KMS-11 (cell line): ENCODE results near the gene TLCD5.

Source experiments
- H2AFZ ChIP-seq: fragments of 200-600 bp; sonication (generic); 2 replicates; pipeline ENCODE4 v1.6.1; 2016; ENCODE audit warnings: antibody characterized with exemption, mixed run types, low read depth
- H3K27ac ChIP-seq: fragments of 200-600 bp; sonication (generic); 2 replicates; pipeline ENCODE4 v1.6.1; 2016; ENCODE audit warnings: mild to moderate bottlenecking, mixed run types
- H3K27me3 ChIP-seq: fragments of 200-600 bp; sonication (generic); 2 replicates; pipeline ENCODE4 v1.6.1; 2017; ENCODE audit warnings: mild to moderate bottlenecking, low read depth, mixed run types, moderate library complexity; ENCODE audit not compliant: insufficient read depth
- H3K36me3 ChIP-seq: fragments of 200-600 bp; sonication (generic); 2 replicates; pipeline ENCODE4 v1.6.1; 2017; ENCODE audit warnings: mild to moderate bottlenecking, mixed run types; ENCODE audit not compliant: insufficient read depth
- H3K4me1 ChIP-seq: fragments of 200-600 bp; sonication (generic); 2 replicates; pipeline ENCODE4 v1.6.1; 2016; ENCODE audit warnings: mild to moderate bottlenecking, low read depth, mixed run types; ENCODE audit not compliant: poor library complexity, severe bottlenecking
- H3K4me2 ChIP-seq: fragments of 200-600 bp; sonication (generic); 2 replicates; pipeline ENCODE4 v1.7.0; 2016; ENCODE audit warnings: mild to moderate bottlenecking, mixed run types
- H3K4me3 ChIP-seq: fragments of 200-600 bp; sonication (generic); IDR thresholded peaks from 2 replicates; pipeline ENCODE4 v1.6.1; 2017; ENCODE audit warnings: low read depth, low read length, mixed read lengths; ENCODE audit not compliant: insufficient read depth
- H3K79me2 ChIP-seq: fragments of 200-600 bp; sonication (generic); 2 replicates; pipeline ENCODE4 v1.6.1; 2016; ENCODE audit warnings: low read depth, mixed run types; ENCODE audit not compliant: insufficient read depth
- H3K9ac ChIP-seq: fragments of 200-600 bp; sonication (generic); 2 replicates; pipeline ENCODE4 v1.6.1; 2016; ENCODE audit warnings: mild to moderate bottlenecking, mixed run types
- H4K20me1 ChIP-seq: fragments of 200-600 bp; sonication (generic); 2 replicates; pipeline ENCODE4 v1.6.1; 2016; ENCODE audit warnings: mild to moderate bottlenecking, mixed run types; ENCODE audit not compliant: insufficient read depth
- TF ChIP-seq, protein P1 (sequence below): fragments of 200-600 bp; sonication (generic); conservative IDR thresholded peaks from 2 replicates; pipeline ENCODE4 v1.6.1; 2017; ENCODE audit warnings: low read depth, mild to moderate bottlenecking, antibody characterized with exemption, low read length, moderate library complexity, mixed read lengths

The TLCD5 gene

DNA sequence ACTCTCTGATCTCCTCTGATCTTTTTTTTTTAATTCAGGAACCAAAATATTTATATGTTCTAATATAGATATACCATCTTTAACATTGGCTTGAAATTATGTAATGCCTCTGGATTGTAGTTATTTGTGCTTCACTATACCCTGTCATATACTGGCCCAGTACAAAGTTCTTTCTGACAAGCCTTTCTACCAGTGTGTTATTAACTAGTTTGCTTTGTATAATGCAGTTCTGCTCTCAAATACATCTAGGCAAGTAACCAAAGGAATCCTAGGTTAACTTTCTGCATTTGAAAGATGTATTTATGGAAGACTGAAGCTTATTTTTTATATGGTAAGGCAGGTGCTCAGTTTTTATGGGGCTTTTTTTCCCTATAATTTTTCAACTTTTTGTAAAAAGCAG, 47.2 kb downstream of the TLCD5 start:
- TF ChIP-seq, protein P1, sequence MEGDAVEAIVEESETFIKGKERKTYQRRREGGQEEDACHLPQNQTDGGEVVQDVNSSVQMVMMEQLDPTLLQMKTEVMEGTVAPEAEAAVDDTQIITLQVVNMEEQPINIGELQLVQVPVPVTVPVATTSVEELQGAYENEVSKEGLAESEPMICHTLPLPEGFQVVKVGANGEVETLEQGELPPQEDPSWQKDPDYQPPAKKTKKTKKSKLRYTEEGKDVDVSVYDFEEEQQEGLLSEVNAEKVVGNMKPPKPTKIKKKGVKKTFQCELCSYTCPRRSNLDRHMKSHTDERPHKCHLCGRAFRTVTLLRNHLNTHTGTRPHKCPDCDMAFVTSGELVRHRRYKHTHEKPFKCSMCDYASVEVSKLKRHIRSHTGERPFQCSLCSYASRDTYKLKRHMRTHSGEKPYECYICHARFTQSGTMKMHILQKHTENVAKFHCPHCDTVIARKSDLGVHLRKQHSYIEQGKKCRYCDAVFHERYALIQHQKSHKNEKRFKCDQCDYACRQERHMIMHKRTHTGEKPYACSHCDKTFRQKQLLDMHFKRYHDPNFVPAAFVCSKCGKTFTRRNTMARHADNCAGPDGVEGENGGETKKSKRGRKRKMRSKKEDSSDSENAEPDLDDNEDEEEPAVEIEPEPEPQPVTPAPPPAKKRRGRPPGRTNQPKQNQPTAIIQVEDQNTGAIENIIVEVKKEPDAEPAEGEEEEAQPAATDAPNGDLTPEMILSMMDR: no peak
- peaks cover 94% of the 10 kb centered on the region for H3K79me2 ChIP-seq

GRCh38 chr11:120375076-120375475, 50.0 kb downstream of the TLCD5 start:
- Histone ChIP-seq H3K36me3 (no peaks in the 10 kb centered on the region), H3K4me2 (no peak overlapping the region), H3K27me3 (no peaks in the 10 kb centered on the region), H4K20me1 (0 out of 2 replicates have a peak, but pooled peaks cover 13% of the 10 kb centered on the region), H3K4me1 (peaks cover 36% of the 10 kb centered on the region), H3K27ac (no peak overlapping the region), H2AFZ (no peak overlapping the region), H3K4me3 (no peak overlapping the region), H3K79me2 (peaks cover 96% of the 10 kb centered on the region), H3K9ac (no peak overlapping the region)
- TF ChIP-seq, protein P1: no peak

More for the DNA sequence above, 47.2 kb downstream of the TLCD5 start:
- Histone ChIP-seq H3K4me2 (no peak overlapping the region), H4K20me1 (peaks cover 7% of the 10 kb centered on the region; the same call in 1 of the 2 replicates), H2AFZ (no peak overlapping the region), H3K36me3 (no peaks in the 10 kb centered on the region), H3K9ac (no peak overlapping the region), H3K27me3 (no peaks in the 10 kb centered on the region), H3K27ac (no peak overlapping the region), H3K4me3 (no peak overlapping the region), H3K4me1 (peaks cover 18% of the 10 kb centered on the region)

DNA sequence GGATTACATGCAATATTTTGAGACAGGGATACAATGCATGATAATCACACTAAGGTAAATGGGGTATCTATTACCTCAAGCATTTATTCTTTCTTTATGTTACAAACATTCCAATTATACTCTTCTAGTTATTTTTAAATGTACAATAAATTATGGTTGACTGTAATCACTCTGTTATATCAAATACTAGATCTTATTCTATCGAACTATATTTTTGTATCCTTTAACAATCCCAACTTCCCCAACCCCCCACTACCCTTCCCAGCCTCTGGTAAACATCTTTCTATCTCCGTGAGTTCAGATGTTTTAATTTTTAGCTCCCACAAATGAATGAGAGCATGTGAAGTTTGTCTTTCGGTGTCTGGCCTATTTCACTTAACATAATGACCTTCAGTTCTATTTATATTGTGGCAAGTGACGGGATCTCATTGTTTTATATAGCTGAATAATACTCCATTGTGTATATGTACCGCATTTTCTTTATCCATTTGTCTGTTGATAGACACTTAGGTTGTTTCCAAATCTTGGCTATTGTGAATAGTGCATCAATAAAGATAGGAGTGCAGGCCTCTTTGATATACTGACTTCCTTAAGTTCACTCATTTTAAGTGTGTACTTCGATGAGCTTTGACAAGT, 51.6 kb downstream of the TLCD5 start:
- H3K4me3 ChIP-seq: no peak overlapping the region
- peaks cover 27% of the 10 kb centered on the region for H4K20me1 ChIP-seq
- H3K36me3 ChIP-seq: no peaks in the 10 kb centered on the region
- H3K4me1 ChIP-seq: peaks cover 23% of the 10 kb centered on the region
- TF ChIP-seq, protein P1: no peak
- H3K9ac ChIP-seq: no peak overlapping the region
- peaks cover 96% of the 10 kb centered on the region for H3K79me2 ChIP-seq
- H3K27ac ChIP-seq: no peak overlapping the region
- no peak overlapping the region for H3K4me2 ChIP-seq
- H2AFZ ChIP-seq: no peak overlapping the region
- no peaks in the 10 kb centered on the region for H3K27me3 ChIP-seq

DNA sequence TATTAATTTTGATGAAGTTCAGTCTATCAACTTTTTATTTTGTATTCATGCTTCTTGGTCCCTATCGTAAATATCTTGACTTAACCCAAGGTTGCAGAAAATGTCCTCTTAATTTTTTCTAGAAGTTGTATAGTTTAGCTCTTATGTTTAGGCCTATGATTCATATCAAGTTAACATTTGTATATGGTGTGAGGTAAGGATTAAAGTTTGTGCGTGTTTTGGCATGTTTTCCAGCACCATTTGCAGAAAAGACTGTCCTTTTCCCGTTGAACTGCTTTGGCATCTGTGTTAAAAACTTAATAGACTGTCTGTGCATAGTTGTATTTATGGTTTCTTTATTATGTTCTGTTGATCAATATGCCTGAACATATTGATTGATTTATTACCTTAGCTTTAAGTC, 53.4 kb downstream of the TLCD5 start:
- Histone ChIP-seq H3K4me1 (peaks cover 19% of the 10 kb centered on the region), H3K36me3 (no peaks in the 10 kb centered on the region), H4K20me1 (peaks cover 35% of the 10 kb centered on the region), H3K79me2 (peaks cover 99% of the 10 kb centered on the region), H2AFZ (no peak overlapping the region), H3K27ac (no peak overlapping the region), H3K9ac (no peak overlapping the region), H3K4me2 (0 out of 2 replicates have a peak overlapping the region, but pooled peaks have one; percentile 1), H3K4me3 (no peak overlapping the region), H3K27me3 (no peaks in the 10 kb centered on the region)
- TF ChIP-seq, protein P1: no peak
